Suprapubic skin (tissue), 4 donors: ENCODE results near the gene RBM45. TPM values are rescaled to one million over a fixed set of nuclear protein-coding genes. Genes with fewer than 3 reads are reported as not detected.

Experiments
- DNase-seq, 2 donors: peaks; one replicate each; pipeline ENCODE4 v3.0.0-alpha.2; 2019; ENCODE audit warnings: low spot score in 2 of 2
- H3K27ac ChIP-seq: fragments of 200-600 bp; sonication (generic); one replicate; pipeline ENCODE4 v1.5.1; 2019
- H3K27me3 ChIP-seq: fragments of 200-600 bp; sonication (generic); one replicate; pipeline ENCODE4 v1.5.1; 2019
- H3K36me3 ChIP-seq: fragments of 200-600 bp; sonication (generic); one replicate; pipeline ENCODE4 v1.5.1; 2019
- H3K4me1 ChIP-seq: fragments of 200-600 bp; sonication (generic); one replicate; pipeline ENCODE4 v1.5.1; 2019
- H3K4me3 ChIP-seq: fragments of 200-600 bp; sonication (generic); one replicate; pipeline ENCODE4 v1.5.1; 2019; ENCODE audit warnings: mild to moderate bottlenecking
- H3K9me3 ChIP-seq: fragments of 200-600 bp; sonication (generic); one replicate; pipeline ENCODE4 v1.5.1; 2019
- CTCF ChIP-seq, 2 donors: fragments of 200-600 bp in 1 of 2; fragments of 450-650 bp in 1 of 2; sonication (generic) in 1 of 2; IDR thresholded peaks; one replicate each; pipeline ENCODE4 v1.5.1; 2016 to 2019; ENCODE audit warnings: antibody characterized with exemption in 2 of 2, mild to moderate bottlenecking in 1 of 2, moderate library complexity in 1 of 2
- EP300 ChIP-seq: sonication (generic); formaldehyde crosslinking; IDR thresholded peaks from one replicate; pipeline ENCODE4 v1.6.1; 2017; ENCODE audit warnings: antibody characterized with exemption
- POLR2A ChIP-seq, 2 donors: fragments of 450-650 bp; IDR thresholded peaks; one replicate each; pipeline ENCODE4 v1.6.1; 2017; ENCODE audit warnings: antibody characterized with exemption in 2 of 2, mild to moderate bottlenecking in 2 of 2, moderate library complexity in 2 of 2
- POLR2AphosphoS5 ChIP-seq, 3 donors: sonication (generic); formaldehyde crosslinking; IDR thresholded peaks; one replicate each; pipeline ENCODE4 v1.6.1; 2017; ENCODE audit warnings: antibody characterized with exemption in 3 of 3
- WGBS: methylation state at CpG from one replicate; pipeline ENCODE4 v1.1.5; 2018; 5-methylcytosine and 5-hydroxymethylcytosine counted together
- total RNA-seq, 4 donors: library from RNA; depleted of rRNA; stranded (reverse); fragments of >200 nt; gene quantifications; one replicate each; pipeline ENCODE4 v1.1.0, GENCODE V29; 2016

RBM45 gene
- total RNA-seq, 4 donors from 2014 or later: 7.0 to 11.7 (median 10.5) TPM

- H3K4me1 ChIP-seq: peaks cover 22% of the 10 kb centered on the region
- no peak for DNase-seq
- TF ChIP-seq POLR2A (IDR thresholded peaks at IDR 0.05) (no peak), CTCF (IDR thresholded peaks at IDR 0.05) (no peak), POLR2AphosphoS5 (IDR thresholded peaks at IDR 0.05) (no peak), EP300 (no peak)
- H3K27ac ChIP-seq: no peak overlapping the region
- H3K36me3 ChIP-seq: peaks cover 4% of the 10 kb centered on the region
- WGBS: 83% methylated on average over 2 of the region's 2 CpGs
- H3K27me3 ChIP-seq: no peaks in the 10 kb centered on the region
- no peaks in the 10 kb centered on the region for H3K9me3 ChIP-seq
- H3K4me3 ChIP-seq: no peak overlapping the region
Observed at GRCh38 chr2:178114462-178114861, 2.2 kb downstream of the RBM45 start.

- TF ChIP-seq POLR2A (IDR thresholded peaks at IDR 0.05): no peak
- TF ChIP-seq EP300: no peak
- no peak for TF ChIP-seq POLR2AphosphoS5 (IDR thresholded peaks at IDR 0.05)
- no peak for TF ChIP-seq CTCF (IDR thresholded peaks at IDR 0.05)
- no peak for DNase-seq
- Histone ChIP-seq H3K27me3 (no peaks in the 10 kb centered on the region), H3K4me1 (peaks cover 22% of the 10 kb centered on the region), H3K4me3 (no peak overlapping the region), H3K9me3 (no peaks in the 10 kb centered on the region), H3K27ac (no peak overlapping the region), H3K36me3 (peaks cover 11% of the 10 kb centered on the region)
Observed at GRCh38 chr2:178115271-178115670, 3.0 kb downstream of the RBM45 start.

GRCh38 chr2:178117725-178118124, 5.5 kb downstream of the RBM45 start:
- DNase-seq: no peak
- H3K36me3 ChIP-seq: peaks cover 28% of the 10 kb centered on the region
- TF ChIP-seq EP300 (no peak), POLR2A (IDR thresholded peaks at IDR 0.05) (no peak), POLR2AphosphoS5 (IDR thresholded peaks at IDR 0.05) (no peak), CTCF (IDR thresholded peaks at IDR 0.05) (no peak)
- no peaks in the 10 kb centered on the region for H3K27me3 ChIP-seq
- no peak overlapping the region for H3K27ac ChIP-seq
- WGBS: 93% methylated on average over 1 of the region's 1 CpG
- peaks cover 14% of the 10 kb centered on the region for H3K4me1 ChIP-seq
- H3K9me3 ChIP-seq: no peaks in the 10 kb centered on the region
- no peak overlapping the region for H3K4me3 ChIP-seq

- no peak for DNase-seq
- no peaks in the 10 kb centered on the region for H3K9me3 ChIP-seq
- H3K27ac ChIP-seq: no peak overlapping the region
- H3K36me3 ChIP-seq: peaks cover 44% of the 10 kb centered on the region
- no peaks in the 10 kb centered on the region for H3K27me3 ChIP-seq
- no peaks in the 10 kb centered on the region for H3K4me1 ChIP-seq
- TF ChIP-seq EP300 (no peak), POLR2AphosphoS5 (IDR thresholded peaks at IDR 0.05) (no peak), CTCF (IDR thresholded peaks at IDR 0.05) (no peak), POLR2A (IDR thresholded peaks at IDR 0.05) (no peak)
- 83% methylated on average over 3 of the region's 3 CpGs for WGBS
- no peak overlapping the region for H3K4me3 ChIP-seq
Observed at GRCh38 chr2:178119179-178119922, 7.1 kb downstream of the RBM45 start.

GRCh38 chr2:178123163-178123562, 10.9 kb downstream of the RBM45 start:
- WGBS: 97% methylated on average over 2 of the region's 2 CpGs
- no peak overlapping the region for H3K4me3 ChIP-seq
- TF ChIP-seq EP300 (no peak), CTCF (IDR thresholded peaks at IDR 0.05) (no peak), POLR2A (IDR thresholded peaks at IDR 0.05) (no peak), POLR2AphosphoS5 (IDR thresholded peaks at IDR 0.05) (no peak)
- H3K4me1 ChIP-seq: no peaks in the 10 kb centered on the region
- H3K27me3 ChIP-seq: no peaks in the 10 kb centered on the region
- DNase-seq: no peak
- H3K9me3 ChIP-seq: no peaks in the 10 kb centered on the region
- peaks cover 73% of the 10 kb centered on the region for H3K36me3 ChIP-seq
- no peak overlapping the region for H3K27ac ChIP-seq
